ENCODE measurements around the gene TOR1B.

Gene TOR1B

GRCh38 chr9:129828969-129829368, 26.0 kb downstream of the TOR1B start:
- no peak for TF ChIP-seq CTCF (IDR thresholded peaks at IDR 0.05; ENCODE audit: extremely low read depth, insufficient read depth, missing control alignments)
- in situ Hi-C loops (cut with MboI; ENCODE audit: low pct_unique_long_range_greater_than_20kb, low sequenced_read_pairs, unreplicated experiment) = no loop called here
- DNase-seq (ENCODE audit: low spot score) = no peak

- no peak for DNase-seq (ENCODE audit: low spot score)
- in situ Hi-C loops (cut with MboI; ENCODE audit: low pct_unique_long_range_greater_than_20kb, low sequenced_read_pairs, unreplicated experiment) = no loop called here
- no peak for TF ChIP-seq CTCF (IDR thresholded peaks at IDR 0.05; ENCODE audit: extremely low read depth, insufficient read depth, missing control alignments)
These were observed 30.0 kb downstream of the TOR1B start for GRCh38 chr9:129832982-129833381.

GRCh38 chr9:129834489-129835127, 31.6 kb downstream of the TOR1B start:
- no peak for TF ChIP-seq CTCF (IDR thresholded peaks at IDR 0.05; ENCODE audit: extremely low read depth, insufficient read depth, missing control alignments)
- DNase-seq (ENCODE audit: low spot score) = no peak
- in situ Hi-C loops (cut with MboI; ENCODE audit: low pct_unique_long_range_greater_than_20kb, low sequenced_read_pairs, unreplicated experiment) = no loop called here

- TF ChIP-seq CTCF (IDR thresholded peaks at IDR 0.05; ENCODE audit: extremely low read depth, insufficient read depth, missing control alignments) = peak; percentile 27
- peak; percentile 100 for DNase-seq (ENCODE audit: low spot score)
- in situ Hi-C loops (cut with MboI; ENCODE audit: low pct_unique_long_range_greater_than_20kb, low sequenced_read_pairs, unreplicated experiment) = no loop called here
These were observed 32.3 kb downstream of the TOR1B start, which contains the start of the genes C9orf78 and USP20 for GRCh38 chr9:129835128-129835859. TSS of gene C9orf78 (minus strand) at chr9:129835275. CDS start at chr9:129835221, 54 bp downstream. TSS of gene USP20 (plus strand) at chr9:129835458. CDS start at chr9:129852556, 17,098 bp downstream.

- in situ Hi-C loops (cut with MboI; ENCODE audit: low pct_unique_long_range_greater_than_20kb, low sequenced_read_pairs, unreplicated experiment) = no loop called here
- no peak for DNase-seq (ENCODE audit: low spot score)
- no peak for TF ChIP-seq CTCF (IDR thresholded peaks at IDR 0.05; ENCODE audit: extremely low read depth, insufficient read depth, missing control alignments)
These were observed 32.9 kb downstream of the TOR1B start for GRCh38 chr9:129835860-129836223.

- in situ Hi-C loops (cut with MboI; ENCODE audit: low pct_unique_long_range_greater_than_20kb, low sequenced_read_pairs, unreplicated experiment) = no loop called here
- peak; percentile 49 for DNase-seq (ENCODE audit: low spot score)
- TF ChIP-seq CTCF (IDR thresholded peaks at IDR 0.05; ENCODE audit: extremely low read depth, insufficient read depth, missing control alignments) = no peak
These were observed 33.5 kb downstream of the TOR1B start for GRCh38 chr9:129836311-129837007.
